Tibial nerve (tissue), 4 donors: ENCODE results near the gene SLC12A2. TPM values are rescaled to one million over a fixed set of nuclear protein-coding genes. Genes with fewer than 3 reads are reported as not detected.

ENCODE experiments used
- DNase-seq, 2 donors: peaks; one replicate each; pipeline ENCODE4 v3.0.0-alpha.2; 2019; ENCODE audit warnings: low spot score in 2 of 2
- H3K27ac ChIP-seq, 4 donors: fragments of 200-600 bp; sonication (generic) in 3 of 4; one replicate each; pipeline ENCODE4 v1.5.1; 2017 to 2019; ENCODE audit warnings: mild to moderate bottlenecking in 1 of 4
- H3K27me3 ChIP-seq, 2 donors: fragments of 200-600 bp; sonication (generic) in 1 of 2; one replicate each; pipeline versions ENCODE4 v1.5.1 to v1.6.0; 2017 to 2019
- H3K36me3 ChIP-seq, 3 donors: fragments of 200-600 bp; sonication (generic); one replicate each; pipeline ENCODE4 v1.5.1; 2018 to 2019
- H3K4me1 ChIP-seq, 4 donors: fragments of 200-600 bp; sonication (generic) in 3 of 4; one replicate each; pipeline ENCODE4 v1.5.1; 2017 to 2019
- H3K4me3 ChIP-seq, 4 donors: fragments of 200-600 bp; sonication (generic) in 3 of 4; one replicate each; pipeline ENCODE4 v1.5.1; 2017 to 2019; ENCODE audit warnings: mild to moderate bottlenecking in 1 of 4, moderate library complexity in 1 of 4
- H3K9me3 ChIP-seq, 4 donors: fragments of 200-600 bp; sonication (generic) in 3 of 4; one replicate each; pipeline ENCODE4 v1.5.1; 2017 to 2019
- EP300 ChIP-seq, 2 donors: sonication (generic); formaldehyde crosslinking; IDR thresholded peaks; one replicate each; pipeline ENCODE4 v1.6.1; 2017; ENCODE audit warnings: antibody characterized with exemption in 2 of 2, mild to moderate bottlenecking in 1 of 2
- POLR2A ChIP-seq, 2 donors: fragments of 450-650 bp; IDR thresholded peaks; one replicate each; pipeline ENCODE4 v1.6.1; 2017; ENCODE audit warnings: antibody characterized with exemption in 2 of 2, mild to moderate bottlenecking in 2 of 2, moderate library complexity in 2 of 2
- WGBS, 2 donors: methylation state at CpG; one replicate each; pipeline ENCODE4 v1.1.5; 2018; 5-methylcytosine and 5-hydroxymethylcytosine counted together
- total RNA-seq, 4 donors: library from RNA; depleted of rRNA; stranded (reverse); fragments of >200 nt; gene quantifications; one replicate each; pipeline ENCODE4 v1.1.0, GENCODE V29; 2016
- TF ChIP-seq, protein P1 (sequence below), 5 experiments: fragments of 200-600 bp in 3 of 5; fragments of 450-650 bp in 2 of 5; sonication (generic) in 3 of 5; IDR thresholded peaks; one replicate each; pipeline ENCODE4 v1.5.1; 2016 to 2019; ENCODE audit warnings: antibody characterized with exemption in 5 of 5, mild to moderate bottlenecking in 3 of 5, moderate library complexity in 2 of 5

Gene SLC12A2
- 10 to 100 TPM; 49.8 to 93.1 (median 85.3) TPM for total RNA-seq

DNA sequence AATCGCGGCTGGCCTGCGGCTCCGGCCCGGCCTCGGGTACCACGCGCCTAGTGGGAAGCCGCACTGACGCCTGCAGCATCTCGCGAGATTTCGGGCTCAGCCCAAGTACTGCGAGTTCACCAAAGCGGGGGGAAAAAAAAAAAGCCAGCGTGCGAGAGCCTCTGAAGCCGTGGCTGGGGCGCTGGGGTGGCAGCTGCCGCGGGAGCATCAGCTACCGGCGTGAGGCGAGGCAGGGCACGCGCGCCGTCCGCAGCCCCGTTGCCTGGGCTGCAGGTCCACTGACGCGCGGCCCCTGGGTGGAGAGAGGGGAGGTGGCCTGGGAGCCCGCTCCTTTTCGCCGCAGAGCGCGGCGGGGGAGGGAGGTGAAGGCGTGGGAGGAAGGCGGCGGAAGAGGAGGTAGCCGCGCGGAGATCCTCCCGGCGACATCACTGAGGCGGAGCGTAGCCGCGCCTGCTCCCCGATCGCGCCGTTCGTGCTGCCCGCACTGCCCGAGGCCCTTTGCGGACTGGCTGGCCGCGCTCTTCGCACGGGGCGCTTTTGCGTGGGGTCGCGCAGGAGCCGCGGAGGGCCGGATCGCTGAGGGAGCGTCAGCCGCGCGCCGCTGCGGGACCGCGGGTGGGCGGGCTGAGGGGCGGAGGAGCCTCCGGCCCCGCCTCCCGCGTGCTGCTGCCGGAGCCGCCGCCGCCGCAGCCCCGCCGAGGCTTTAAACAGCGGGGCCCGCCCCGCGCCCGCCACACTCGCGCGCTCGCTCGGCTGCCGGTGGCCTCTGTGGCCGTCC is at the start of gene SLC12A2:
TSS of gene SLC12A2 (plus strand) at position 734 of the 778 bp plus-strand sequence. CDS start 189 bp downstream, outside the sequence.
- TF ChIP-seq POLR2A (IDR thresholded peaks at IDR 0.05) (peak; percentile 65 to 78), EP300 (IDR thresholded peaks at IDR 0.05) (peak in 1 of 2 donors; percentile 83)
- TF ChIP-seq, protein P1, sequence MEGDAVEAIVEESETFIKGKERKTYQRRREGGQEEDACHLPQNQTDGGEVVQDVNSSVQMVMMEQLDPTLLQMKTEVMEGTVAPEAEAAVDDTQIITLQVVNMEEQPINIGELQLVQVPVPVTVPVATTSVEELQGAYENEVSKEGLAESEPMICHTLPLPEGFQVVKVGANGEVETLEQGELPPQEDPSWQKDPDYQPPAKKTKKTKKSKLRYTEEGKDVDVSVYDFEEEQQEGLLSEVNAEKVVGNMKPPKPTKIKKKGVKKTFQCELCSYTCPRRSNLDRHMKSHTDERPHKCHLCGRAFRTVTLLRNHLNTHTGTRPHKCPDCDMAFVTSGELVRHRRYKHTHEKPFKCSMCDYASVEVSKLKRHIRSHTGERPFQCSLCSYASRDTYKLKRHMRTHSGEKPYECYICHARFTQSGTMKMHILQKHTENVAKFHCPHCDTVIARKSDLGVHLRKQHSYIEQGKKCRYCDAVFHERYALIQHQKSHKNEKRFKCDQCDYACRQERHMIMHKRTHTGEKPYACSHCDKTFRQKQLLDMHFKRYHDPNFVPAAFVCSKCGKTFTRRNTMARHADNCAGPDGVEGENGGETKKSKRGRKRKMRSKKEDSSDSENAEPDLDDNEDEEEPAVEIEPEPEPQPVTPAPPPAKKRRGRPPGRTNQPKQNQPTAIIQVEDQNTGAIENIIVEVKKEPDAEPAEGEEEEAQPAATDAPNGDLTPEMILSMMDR (IDR thresholded peaks at IDR 0.05) = peak in 1 of 5 experiments; percentile 41
- Histone ChIP-seq H3K36me3 (no peaks in the 10 kb centered on the region), H3K4me1 (peaks cover 0 to 54% (median 11%) of the 10 kb centered on the region in 4 donors), H3K9me3 (no peaks in the 10 kb centered on the region), H3K27ac (peak within 1 kb of the TSS; percentile 93 to 98 (median 94)), H3K4me3 (peak within 1 kb of the TSS; percentile 70 to 92 (median 83)), H3K27me3 (no peaks in the 10 kb centered on the region)
- 0 to 1% methylated on average over 35 to 41 of the region's 104 CpGs for WGBS, 2 donors
- peak; percentile 85 to 88 for DNase-seq

DNA sequence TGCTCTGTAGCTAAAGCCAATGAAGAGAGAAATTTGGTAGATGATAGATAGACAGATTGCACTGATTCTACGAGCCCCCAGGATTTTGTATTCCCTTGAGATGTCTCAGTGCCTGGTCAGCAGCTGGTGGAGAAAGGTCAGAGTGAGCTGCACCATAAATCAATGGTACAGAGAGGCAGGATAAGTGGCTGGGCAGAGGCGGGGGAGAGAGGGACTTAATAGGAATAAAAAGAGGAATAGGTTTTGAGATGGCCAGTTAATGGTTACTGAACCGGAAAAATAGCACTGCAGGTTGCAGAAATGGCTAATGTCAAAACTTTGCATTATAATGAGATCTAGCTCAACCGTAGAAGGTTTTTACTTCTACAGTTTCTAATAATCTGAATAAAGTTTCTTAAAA is 47.9 kb upstream of the SLC12A2 start:
- TF ChIP-seq EP300 (IDR thresholded peaks at IDR 0.05) (no peak), POLR2A (IDR thresholded peaks at IDR 0.05) (no peak)
- TF ChIP-seq, protein P1 (IDR thresholded peaks at IDR 0.05) = no peak
- 71 to 78% methylated on average over 4 of the region's 4 CpGs for WGBS, 2 donors
- peaks cover 0 to 20% (median 0%) of the 10 kb centered on the region in 4 donors for H3K4me1 ChIP-seq
- H3K36me3 ChIP-seq = peaks cover 0 to 30% (median 0%) of the 10 kb centered on the region in 3 donors
- H3K9me3 ChIP-seq = peaks cover 0 to 12% (median 0%) of the 10 kb centered on the region in 4 donors
- H3K27me3 ChIP-seq = no peaks in the 10 kb centered on the region
- no peak overlapping the region for H3K4me3 ChIP-seq
- DNase-seq = no peak
- H3K27ac ChIP-seq = no peak overlapping the region

DNA sequence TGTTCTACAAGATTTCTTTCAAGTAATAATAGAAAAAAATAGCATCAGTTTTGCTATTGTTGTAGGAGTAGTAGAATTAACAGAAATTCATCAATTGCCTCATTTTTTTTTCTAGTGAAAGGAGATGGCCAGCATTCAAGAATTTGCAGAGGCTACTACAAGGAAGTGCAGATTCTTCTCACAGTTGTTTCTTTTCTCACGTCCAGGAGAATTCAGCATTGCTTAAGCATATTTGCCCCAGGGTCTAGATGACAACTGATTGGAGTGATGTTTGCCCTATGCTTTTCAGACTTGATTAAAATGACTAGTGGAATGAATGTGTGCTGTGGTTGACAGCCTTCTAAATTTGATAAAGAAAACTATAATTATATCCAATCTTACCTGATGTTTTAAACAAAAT is 46.6 kb upstream of the SLC12A2 start:
- peaks cover 0 to 20% (median 0%) of the 10 kb centered on the region in 4 donors for H3K4me1 ChIP-seq
- peaks cover 0 to 12% (median 0%) of the 10 kb centered on the region in 4 donors for H3K9me3 ChIP-seq
- peaks cover 0 to 19% (median 0%) of the 10 kb centered on the region in 3 donors for H3K36me3 ChIP-seq
- no peaks in the 10 kb centered on the region for H3K27me3 ChIP-seq
- TF ChIP-seq, protein P1 (IDR thresholded peaks at IDR 0.05) = no peak
- TF ChIP-seq POLR2A (IDR thresholded peaks at IDR 0.05) = no peak
- TF ChIP-seq EP300 (IDR thresholded peaks at IDR 0.05) = no peak
- 27 to 29% methylated on average over 1 of the region's 1 CpG for WGBS, 2 donors
- no peak for DNase-seq
- H3K27ac ChIP-seq = no peak overlapping the region
- no peak overlapping the region for H3K4me3 ChIP-seq

DNA sequence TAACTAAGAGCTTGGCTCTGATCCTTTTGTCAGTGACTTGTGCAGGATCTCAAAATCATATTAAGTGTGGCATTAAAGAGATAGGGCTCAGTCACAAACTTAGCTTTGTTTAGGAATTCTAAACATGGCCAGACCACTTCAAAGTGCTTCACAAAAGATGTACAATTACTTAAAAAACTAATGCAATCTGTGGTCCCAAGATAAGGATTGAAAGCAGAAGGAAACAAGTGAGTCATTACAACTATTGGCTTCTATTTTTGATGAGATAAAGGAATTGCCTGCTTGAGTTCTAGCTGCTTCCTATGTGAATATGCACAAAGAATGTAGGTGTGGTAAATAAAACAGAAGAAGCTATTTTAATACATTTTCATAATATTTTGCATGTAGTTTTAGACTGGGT is 44.9 kb upstream of the SLC12A2 start:
- Histone ChIP-seq H3K27me3 (no peaks in the 10 kb centered on the region), H3K4me1 (peaks cover 0 to 20% (median 0%) of the 10 kb centered on the region in 4 donors), H3K9me3 (peaks cover 0 to under 1% (median 0%) of the 10 kb centered on the region in 4 donors), H3K36me3 (peaks cover 0 to 13% (median 0%) of the 10 kb centered on the region in 3 donors), H3K4me3 (no peak overlapping the region), H3K27ac (no peak overlapping the region)
- no peak for TF ChIP-seq POLR2A (IDR thresholded peaks at IDR 0.05)
- TF ChIP-seq EP300 (IDR thresholded peaks at IDR 0.05) = peak in 1 of 2 donors; percentile 8
- TF ChIP-seq, protein P1 (IDR thresholded peaks at IDR 0.05) = no peak
- no peak for DNase-seq

DNA sequence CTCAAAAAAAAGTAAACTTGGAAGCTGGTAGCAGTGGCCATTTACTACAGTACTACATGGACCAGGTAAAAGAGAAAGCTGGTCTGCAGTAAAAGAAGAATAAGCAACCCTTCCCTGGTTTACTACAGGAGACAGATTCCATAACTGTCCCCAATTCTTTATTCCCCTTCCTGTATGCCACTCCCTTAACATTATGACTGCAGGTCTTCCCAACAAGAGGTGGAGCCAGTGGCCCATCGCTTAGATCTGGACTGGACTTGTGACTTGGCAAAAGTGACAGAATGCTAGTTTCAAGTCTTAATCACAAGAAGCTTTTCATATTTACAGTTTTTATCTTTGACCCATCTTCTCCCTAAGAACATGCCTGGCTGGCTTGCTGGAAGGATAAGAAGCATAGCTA is 42.6 kb upstream of the SLC12A2 start:
- Histone ChIP-seq H3K9me3 (no peaks in the 10 kb centered on the region), H3K27ac (no peak overlapping the region), H3K4me1 (peaks cover 0 to 20% (median 0%) of the 10 kb centered on the region in 4 donors), H3K4me3 (no peak overlapping the region), H3K27me3 (no peaks in the 10 kb centered on the region), H3K36me3 (peaks cover 0 to 13% (median 0%) of the 10 kb centered on the region in 3 donors)
- DNase-seq = no peak
- 91 to 100% methylated on average over 1 of the region's 1 CpG for WGBS, 2 donors
- TF ChIP-seq, protein P1 (IDR thresholded peaks at IDR 0.05) = no peak
- TF ChIP-seq EP300 (IDR thresholded peaks at IDR 0.05) (no peak), POLR2A (IDR thresholded peaks at IDR 0.05) (no peak)
